Measurements from ENCODE around the gene BCL11A.

DNA sequence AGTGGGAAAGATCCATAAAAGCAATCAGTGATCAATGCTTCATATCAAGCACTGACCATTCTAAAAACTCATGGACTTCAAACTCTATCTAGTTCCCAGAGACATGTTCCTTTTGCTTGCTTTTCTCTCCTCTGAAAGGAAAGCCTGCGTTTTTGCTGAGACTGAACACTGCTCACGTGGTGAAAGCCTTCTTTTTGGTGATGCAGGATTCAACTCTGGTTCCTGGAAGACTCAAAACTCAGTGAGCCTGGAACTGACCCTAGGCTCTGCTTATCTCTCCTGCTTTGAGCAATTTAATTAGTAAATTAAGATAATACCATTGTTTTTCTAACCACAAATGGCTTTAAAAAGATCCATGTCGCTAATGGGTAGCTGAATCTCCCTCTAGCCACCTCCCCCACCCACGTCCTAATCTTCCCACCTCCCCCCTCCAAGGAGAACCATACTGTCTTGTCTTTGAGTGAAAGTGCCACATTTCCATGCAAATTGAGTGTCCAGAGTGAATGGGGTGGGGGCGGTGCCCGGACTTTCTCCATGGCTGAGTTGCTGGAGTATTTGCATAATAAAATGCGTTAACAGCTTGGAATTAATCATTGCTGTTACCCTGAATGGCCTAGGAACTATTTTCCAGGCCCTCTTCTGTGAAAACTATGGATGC, 130.5 kb downstream of the BCL11A start:
- no peak for TF ChIP-seq ZC3H10 (CRISPR knock-in tag; IDR thresholded peaks at IDR 0.05)
- no peak for TF ChIP-seq TCF4 (CRISPR knock-in tag; IDR thresholded peaks at IDR 0.05; ENCODE audit: borderline replicate concordance)

Data from SK-N-SH treated with all-trans-retinoic acid at 6 μM for 48 hours (cell line).